A172 (cell line): ENCODE data around the gene NSD1. TPM values are rescaled to one million over a fixed set of nuclear protein-coding genes. Genes with fewer than 3 reads are reported as not detected.

Experiments
- DNase-seq: peaks from one replicate; pipeline ENCODE4 v3.0.0-alpha.2; 2015; ENCODE audit warnings: low spot score
- total RNA-seq: library from RNA; depleted of rRNA; stranded (reverse); fragments of >200 nt; shearing (Covaris generic); gene quantifications from 2 replicates; pipeline ENCODE4 v1.2.3, GENCODE V29; 2014

The NSD1 gene
- total RNA-seq, 1 experiment from 2014 or later: 48.6 TPM

DNA sequence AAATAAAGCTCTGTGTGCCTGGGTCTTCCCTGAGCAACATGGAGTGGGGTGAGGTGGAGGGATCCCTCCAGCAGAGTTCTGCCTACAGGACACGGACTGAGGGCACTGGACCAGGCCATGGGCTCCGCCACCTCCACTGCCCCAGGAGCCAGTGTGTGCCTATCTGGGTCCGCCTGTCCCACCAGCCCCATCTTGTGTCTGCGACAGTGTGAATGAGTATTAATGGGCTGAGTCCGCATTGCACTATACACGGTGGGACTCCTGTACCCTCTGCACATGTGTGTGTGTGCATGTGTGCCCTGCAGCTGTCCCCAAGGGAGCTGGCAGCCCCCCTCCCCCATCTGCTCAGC is 35.5 kb upstream of the NSD1 start:
- no peak for DNase-seq

DNA sequence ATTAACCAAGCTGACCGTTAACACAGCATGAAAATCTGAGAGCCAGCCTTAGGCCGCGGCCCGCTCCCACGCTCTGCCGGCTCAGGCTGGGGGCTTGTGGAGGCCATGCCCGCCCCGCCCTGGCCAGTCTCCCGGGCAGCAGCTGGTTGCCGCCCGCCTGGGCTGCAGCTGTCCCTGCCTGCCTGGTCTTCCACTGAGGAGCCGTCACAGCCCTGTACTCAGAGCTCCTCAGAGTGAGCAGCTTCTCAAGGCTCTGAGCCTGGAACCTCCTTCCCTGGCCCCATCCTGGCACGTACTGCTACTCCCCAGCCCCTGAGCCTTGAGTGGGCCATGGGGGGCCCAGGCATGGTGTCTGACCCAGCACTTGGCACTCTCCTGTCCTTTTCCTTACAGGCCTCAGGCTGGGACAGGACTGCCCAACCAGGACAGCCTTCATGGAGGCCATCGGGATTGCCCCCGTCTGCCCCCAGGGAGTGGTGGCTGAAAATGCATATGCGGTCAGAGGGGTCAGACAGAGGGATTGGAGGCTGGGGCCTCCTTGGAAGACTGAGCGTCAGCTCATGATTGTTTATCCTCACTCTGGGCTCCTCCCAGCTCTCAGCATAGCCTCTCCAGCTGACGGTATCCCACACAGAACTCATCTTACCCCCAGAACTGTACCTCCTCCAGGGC is 35.0 kb upstream of the NSD1 start:
- DNase-seq: no peak

GRCh38 chr5:177099422-177100093 is 34.0 kb upstream of the NSD1 start:
- DNase-seq: no peak

DNA sequence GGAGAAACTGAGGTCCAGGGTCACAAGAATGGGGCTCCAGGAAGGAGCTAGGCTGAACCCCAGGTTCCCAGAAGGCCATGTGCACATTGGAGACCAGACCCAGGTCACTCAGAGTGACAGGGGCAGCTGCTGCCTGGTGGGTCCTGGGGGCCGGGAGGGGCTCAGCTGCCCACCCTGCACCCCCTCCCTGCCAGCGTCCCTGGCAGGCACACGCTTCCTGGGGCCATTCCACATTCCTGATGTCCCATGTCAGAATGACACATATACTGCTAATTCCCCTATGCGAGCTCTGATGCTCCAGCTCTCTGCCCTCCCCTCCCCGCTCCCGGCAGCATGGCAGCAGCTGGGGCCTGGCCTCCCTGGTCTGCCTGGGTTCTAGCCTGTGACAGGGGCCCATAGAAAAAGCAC is 32.9 kb upstream of the NSD1 start:
- DNase-seq: peak; percentile 48

GRCh38 chr5:177103523-177104253 is 29.9 kb upstream of the NSD1 start:
- peak; percentile 35 for DNase-seq

- DNase-seq: no peak
Measured at GRCh38 chr5:177105691-177106476, 27.7 kb upstream of the NSD1 start.

- DNase-seq: no peak
Measured at GRCh38 chr5:177107159-177107558, 26.4 kb upstream of the NSD1 start.

GRCh38 chr5:177109810-177110209 is 23.8 kb upstream of the NSD1 start:
- no peak for DNase-seq

DNA sequence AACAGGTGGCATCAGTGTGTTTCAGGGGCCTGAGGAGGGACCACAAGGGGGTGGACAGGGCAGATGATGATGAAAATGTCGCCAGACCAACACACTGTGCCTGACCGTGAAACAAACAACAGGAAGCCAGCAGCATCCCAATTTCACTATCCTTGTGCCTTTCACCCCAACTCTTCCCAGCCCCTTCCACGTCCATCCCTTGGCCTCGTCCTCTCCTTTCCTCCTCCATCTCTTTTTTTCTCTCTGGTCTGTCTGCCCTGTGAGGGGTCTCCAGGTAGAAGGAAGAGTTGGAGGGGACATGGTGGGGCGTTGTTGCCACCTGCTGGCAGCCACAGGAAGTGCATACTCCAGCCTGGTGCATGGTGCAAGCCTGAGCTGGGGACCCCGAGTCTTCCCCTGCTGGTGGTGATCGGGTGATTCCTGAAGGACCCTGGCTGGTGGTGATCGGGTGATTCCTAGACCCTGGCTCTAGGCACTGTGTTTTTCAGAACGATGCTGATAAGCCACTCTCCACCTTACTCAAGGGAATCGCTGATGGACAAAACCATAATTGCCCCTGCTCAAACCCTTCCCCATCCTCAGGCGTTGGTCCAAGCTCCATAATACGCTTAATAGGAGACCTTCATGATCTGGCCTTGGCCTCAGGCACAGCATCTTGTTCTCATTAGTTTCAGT is 21.7 kb upstream of the NSD1 start:
- peak; percentile 49 for DNase-seq

DNA sequence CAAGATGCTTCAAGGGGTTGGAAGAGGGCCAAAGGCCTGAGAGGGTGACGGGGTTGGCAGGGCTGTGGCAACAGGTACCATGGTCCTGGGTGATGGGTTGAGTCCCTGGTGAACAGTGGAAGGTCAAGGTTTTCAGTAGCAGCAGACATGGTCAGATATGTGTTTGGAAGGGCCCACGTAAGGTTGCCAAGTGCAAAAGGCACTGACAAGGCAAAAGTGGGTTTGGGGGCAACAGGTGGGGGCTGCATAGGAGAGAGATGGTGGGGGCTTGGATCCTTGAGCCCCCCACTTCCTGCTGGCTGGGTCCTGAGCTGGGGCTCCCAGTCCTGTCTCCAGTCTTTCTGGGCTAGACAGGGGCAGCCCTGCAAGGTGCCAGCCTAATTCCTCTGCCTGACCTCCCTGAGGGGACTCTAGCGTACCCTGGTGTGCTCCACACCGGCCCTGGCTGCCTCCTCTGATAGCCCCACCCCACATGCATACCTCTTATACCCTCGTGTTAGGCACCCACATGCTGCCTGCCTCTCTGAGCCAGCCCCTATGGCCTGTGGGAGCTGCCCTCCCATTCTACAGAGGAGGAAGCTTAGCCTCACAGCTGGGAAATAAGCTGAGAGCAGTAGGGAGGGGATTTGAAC is 20.9 kb upstream of the NSD1 start:
- no peak for DNase-seq

- peak; percentile 76 for DNase-seq
Measured at GRCh38 chr5:177113566-177114424, 19.8 kb upstream of the NSD1 start.

DNA sequence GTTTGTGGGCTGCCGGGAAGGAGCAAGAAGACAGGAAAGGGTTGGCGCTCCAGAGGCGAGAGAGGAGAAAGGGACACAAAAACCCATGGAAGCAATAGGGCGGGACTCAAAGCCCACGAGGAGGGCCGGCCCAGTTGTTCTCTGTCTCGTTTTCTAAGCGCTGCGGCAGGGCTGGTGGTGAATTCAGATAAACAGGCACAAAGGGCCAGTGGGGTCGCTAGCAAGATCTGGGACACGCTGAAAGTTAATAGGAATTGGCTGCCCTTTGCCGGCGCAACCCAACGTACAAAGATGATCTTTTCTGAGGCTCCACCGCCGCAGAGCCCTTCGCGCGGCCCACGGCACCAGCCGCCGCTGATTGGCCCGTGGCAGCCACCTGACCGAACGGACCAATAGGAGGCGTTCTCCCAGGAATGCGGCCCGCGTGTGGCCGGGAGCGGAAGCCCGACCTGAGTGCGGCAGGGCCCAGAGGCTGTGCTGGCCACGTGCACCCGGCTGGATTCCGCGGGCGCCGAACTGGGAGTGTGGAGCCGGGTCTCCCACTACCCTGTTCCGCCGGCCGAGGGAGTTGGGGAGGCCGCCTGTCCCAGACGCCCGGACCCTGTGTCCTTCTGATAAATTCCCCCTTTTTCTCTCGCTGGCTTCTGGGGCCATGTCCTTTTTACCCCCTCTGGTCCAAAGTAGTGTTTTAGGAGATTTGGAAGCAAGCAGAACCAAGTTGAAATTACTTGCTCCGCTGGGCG is 16.8 kb upstream of the NSD1 start:
- no peak for DNase-seq

- DNase-seq: no peak
Measured at GRCh38 chr5:177117441-177118045, 16.0 kb upstream of the NSD1 start.

DNA sequence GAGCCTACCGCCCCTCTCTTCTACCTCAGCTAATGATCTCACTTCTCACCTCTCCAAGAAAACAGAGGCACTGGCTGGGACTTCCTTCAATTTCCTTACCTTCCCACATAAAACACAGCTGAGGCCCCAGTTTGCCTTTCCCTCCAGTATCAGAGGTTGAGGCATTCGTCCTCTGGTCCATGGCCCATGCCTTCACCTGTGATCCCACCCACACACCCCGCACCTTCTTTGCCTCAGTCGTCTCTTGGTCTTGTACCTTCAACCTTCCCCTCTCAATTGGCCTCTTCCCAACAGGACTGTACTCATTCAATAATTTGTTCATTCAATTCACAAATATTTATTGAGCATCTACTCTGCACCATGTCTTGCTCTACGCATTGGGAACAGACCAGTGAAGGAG is 11.0 kb upstream of the NSD1 start:
- no peak for DNase-seq

DNA sequence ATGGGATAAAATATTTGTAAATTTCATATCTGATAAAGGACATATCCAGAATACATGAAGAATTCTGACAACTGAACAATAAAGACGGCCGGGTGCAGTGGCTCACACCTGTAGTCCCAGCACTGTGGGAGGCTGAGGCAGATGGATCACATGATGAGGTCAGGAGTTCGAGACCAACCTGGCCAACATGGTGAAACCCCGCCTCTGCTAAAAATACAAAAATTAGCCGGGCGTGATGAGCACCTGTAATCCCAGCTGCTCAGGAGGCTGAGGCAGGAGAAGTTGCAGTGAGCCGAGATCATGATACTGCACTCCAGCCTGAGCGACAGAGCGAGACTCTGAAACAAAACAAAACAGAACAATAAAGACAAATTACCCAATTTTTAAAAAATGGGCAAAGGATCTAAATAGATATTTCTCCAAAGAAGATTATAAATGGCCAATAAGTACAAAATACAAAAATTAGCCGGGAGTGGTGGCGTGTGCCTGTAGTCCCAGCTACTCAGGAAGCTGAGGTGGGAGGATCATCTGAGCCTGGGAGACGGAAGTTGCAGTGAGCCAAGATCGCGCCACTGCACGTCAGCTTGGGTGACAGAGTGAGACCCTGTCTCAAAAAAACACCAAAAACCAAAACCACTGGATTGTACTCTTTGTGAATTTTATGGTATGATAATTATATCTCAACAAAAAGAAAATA is 9.6 kb upstream of the NSD1 start:
- DNase-seq: no peak

DNA sequence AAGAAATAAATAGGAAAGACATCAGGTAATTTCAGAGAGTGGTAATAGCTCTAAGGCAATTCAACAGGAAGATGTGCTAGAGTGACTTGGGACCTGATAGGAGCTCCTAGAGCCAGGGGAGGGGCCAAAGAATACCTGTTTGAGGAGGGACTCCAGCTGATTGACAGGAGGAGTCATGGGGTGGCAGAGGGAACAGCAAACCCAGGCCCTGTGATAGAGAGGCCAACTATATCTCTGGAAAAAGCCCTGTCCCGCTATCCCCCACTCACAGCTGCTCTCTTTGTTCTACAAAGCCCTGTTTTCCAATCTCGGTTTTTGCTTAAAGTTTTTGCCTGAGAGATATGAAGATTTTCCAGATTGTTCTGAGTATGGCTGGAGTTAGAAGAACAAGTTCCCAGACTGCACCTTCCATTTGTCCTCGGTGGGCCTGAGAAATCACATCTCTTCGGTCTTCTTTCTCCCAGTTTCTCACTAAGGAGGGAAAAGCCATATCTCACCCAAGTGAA is 9.0 kb upstream of the NSD1 start:
- no peak for DNase-seq

DNA sequence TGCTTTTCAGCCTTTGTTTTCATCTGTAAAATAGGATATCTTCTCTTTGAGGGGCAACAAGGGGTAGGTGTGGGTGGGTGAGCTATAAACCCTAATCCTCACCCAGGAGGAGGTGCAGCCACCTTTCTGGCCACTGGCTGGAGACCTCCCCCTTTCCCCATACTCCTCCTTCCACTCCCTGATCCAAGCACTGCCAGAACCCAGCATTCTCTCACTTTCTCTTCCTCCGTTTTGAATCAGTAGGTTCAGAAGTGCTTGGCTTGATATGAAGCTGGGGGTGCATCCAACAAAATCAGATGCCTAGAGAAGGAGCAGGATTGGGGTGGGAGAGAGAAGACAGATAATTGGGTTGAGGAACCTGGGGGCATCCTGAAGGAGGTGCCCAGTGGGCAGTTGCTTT is 6.8 kb upstream of the NSD1 start:
- DNase-seq: no peak

GRCh38 chr5:177128551-177128981 is 5.0 kb upstream of the NSD1 start:
- peak; percentile 87 for DNase-seq
